GM13977 (cell line): ENCODE measurements around the gene GNAT1.

Source experiments
- DNase-seq: peaks from one replicate; pipeline ENCODE4 v3.0.0; 2012; ENCODE audit warnings: low spot score
- CTCF ChIP-seq: IDR thresholded peaks from 2 replicates; pipeline ENCODE4 v1.5.1; 2012; ENCODE audit warnings: mild to moderate bottlenecking, control low read depth; ENCODE audit not compliant: insufficient read depth; ENCODE audit errors: extremely low read depth, missing control alignments
- in situ Hi-C: fragments of 300-500 bp; cut with MboI; formaldehyde crosslinking; loops from one replicate; pipeline ENCODE4 v1.12.0; 2022; ENCODE audit warnings: low sequenced_read_pairs, low pct_unique_long_range_greater_than_20kb, mixed read lengths, inconsistent platforms; ENCODE audit not compliant: unreplicated experiment

Gene GNAT1

DNA sequence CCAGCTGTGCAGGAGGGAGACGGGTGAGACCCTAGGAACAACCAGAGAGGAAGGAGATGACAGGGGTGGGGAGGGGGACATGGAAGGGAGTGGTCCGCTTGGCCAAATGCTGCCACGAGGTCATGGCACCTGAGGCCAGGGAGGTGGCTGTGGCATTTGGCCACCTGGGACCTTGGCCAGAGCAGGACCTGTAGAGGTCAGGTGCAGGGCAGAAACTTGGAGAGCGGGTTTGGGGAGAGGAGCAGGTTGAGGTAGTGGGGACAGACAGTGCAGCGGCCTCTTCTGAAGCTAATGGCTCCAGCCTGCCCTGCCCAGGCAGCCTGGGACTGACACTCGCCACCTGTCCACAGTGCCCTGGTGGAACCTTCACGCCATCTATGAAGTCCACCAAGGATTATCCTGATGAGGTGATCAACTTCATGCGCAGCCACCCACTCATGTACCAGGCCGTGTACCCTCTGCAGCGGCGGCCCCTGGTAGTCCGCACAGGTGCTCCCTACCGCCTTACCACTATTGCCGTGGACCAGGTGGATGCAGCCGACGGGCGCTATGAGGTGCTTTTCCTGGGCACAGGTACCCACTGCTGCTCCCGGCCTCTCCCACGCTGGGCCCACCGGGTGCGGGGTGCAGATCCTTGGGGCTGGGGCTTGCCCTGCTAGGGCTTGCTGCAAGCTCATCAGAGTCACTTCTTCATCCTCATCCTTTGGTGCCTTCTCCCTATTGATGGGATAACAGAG lies 7.0 kb upstream of the GNAT1 start:
- DNase-seq = no peak
- no peak for TF ChIP-seq CTCF
- in situ Hi-C loops = no loop called here

DNA sequence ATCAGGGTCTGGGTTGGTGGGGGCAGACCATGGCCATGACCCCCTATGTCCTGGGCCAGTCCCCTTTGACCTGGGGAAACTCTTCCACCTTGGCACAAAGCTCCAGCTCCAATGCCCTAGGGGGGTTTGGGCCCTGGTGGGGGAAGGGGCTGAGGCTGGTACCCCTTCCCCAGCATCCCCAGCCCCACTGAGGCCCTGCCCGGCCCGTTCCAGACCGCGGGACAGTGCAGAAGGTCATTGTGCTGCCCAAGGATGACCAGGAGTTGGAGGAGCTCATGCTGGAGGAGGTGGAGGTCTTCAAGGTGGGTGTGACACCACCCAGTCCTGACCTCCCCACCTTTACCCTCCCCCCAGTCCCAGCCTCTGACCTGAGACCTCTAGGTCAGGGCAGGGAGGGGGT lies 6.2 kb upstream of the GNAT1 start:
- in situ Hi-C loops = no loop called here
- no peak for TF ChIP-seq CTCF

GRCh38 chr3:50186096-50186495 lies 5.3 kb upstream of the GNAT1 start:
- no peak for TF ChIP-seq CTCF
- in situ Hi-C loops = no loop called here
- DNase-seq = no peak

More for the DNA sequence above, 6.2 kb upstream of the GNAT1 start:
- DNase-seq = no peak

- in situ Hi-C loops = no loop called here
- no peak for DNase-seq
- no peak for TF ChIP-seq CTCF
These were observed 3.7 kb upstream of the GNAT1 start for GRCh38 chr3:50187750-50188149.

DNA sequence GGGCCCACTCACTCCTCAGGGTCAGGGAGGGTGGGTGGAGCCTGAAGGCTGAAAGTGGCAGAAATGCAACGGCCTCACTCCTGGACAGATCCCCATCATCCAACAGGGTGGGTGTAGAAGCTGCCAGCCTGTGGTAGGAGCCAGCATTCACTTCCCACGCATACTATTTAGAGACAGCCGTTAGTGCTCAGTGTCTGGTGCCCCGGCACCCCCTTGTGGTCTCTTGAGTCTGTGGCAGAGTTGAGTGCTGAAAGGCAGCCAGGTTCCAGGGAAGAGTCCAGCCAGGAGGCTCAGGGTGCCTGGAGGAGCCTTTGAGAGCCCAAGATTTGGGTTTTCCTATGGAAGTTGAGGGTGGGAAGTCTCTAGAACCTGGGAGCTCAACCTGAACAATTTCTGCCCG lies 2.1 kb upstream of the GNAT1 start:
- in situ Hi-C loops = no loop called here
- peak; percentile 77 for DNase-seq
- peak; percentile 62 for TF ChIP-seq CTCF

DNA sequence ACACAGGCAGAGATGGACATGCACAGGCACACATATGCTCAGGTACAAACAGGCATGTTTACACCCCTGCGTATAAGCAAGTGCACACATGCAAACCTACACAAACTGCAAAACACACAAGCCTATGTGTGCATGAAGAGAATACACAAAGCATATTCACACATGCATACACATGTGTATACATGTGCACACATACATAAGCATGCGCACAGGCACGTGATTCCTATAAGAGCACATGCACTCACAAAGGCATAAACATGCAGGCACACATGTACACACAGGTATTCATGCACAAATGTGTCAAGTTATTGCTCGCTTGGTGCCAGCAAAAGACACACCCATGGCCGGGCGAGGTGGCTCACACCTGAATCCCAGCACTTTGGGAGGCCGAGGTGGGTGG lies 1.4 kb upstream of the GNAT1 start:
- TF ChIP-seq CTCF = no peak
- no peak for DNase-seq
- in situ Hi-C loops = no loop called here
